DMS53 (cell line): Measurements from ENCODE around the gene SMIM23.

Source experiments
- DNase-seq: peaks from one replicate; lab custom pipeline; 2025; lab: John Stamatoyannopoulos, UW

SMIM23 gene

GRCh38 chr5:171816666-171817065 is 31.0 kb downstream of the SMIM23 start:
- DNase-seq = peak; percentile 37

GRCh38 chr5:171820561-171820960 is 34.9 kb downstream of the SMIM23 start:
- no peak for DNase-seq

- no peak for DNase-seq
Measured at GRCh38 chr5:171821286-171821685, 35.7 kb downstream of the SMIM23 start.

- peak; percentile 61 for DNase-seq
Measured at GRCh38 chr5:171823269-171823668, 37.7 kb downstream of the SMIM23 start.

GRCh38 chr5:171825051-171825450 is 39.4 kb downstream of the SMIM23 start:
- DNase-seq = no peak

- peak; percentile 48 for DNase-seq
Measured at GRCh38 chr5:171826132-171826531, 40.5 kb downstream of the SMIM23 start.

- DNase-seq = no peak
Measured at GRCh38 chr5:171827162-171827561, 41.5 kb downstream of the SMIM23 start.

GRCh38 chr5:171830686-171831085 is 45.1 kb downstream of the SMIM23 start:
- DNase-seq = peak; percentile 72

- DNase-seq = no peak
Measured at GRCh38 chr5:171832775-171833174, 47.2 kb downstream of the SMIM23 start.

GRCh38 chr5:171834461-171834860 is 48.8 kb downstream of the SMIM23 start:
- no peak for DNase-seq

- peak; percentile 59 for DNase-seq
Measured at GRCh38 chr5:171835066-171835465, 49.4 kb downstream of the SMIM23 start.

GRCh38 chr5:171837522-171837921 is 51.9 kb downstream of the SMIM23 start:
- DNase-seq = no peak

- DNase-seq = no peak
Measured at GRCh38 chr5:171838066-171838465, 52.4 kb downstream of the SMIM23 start.

- no peak for DNase-seq
Measured at GRCh38 chr5:171839112-171839511, 53.5 kb downstream of the SMIM23 start.

GRCh38 chr5:171840066-171840465 is 54.4 kb downstream of the SMIM23 start:
- DNase-seq = peak; percentile 86
